HUES64 (cell line): Measurements from ENCODE around the gene FBXW7.

Source experiments
- H3K27ac ChIP-seq: 2 replicates; pipeline ENCODE4 v1.7.0; 2013; ENCODE audit warnings: low read depth, low read length, inconsistent platforms
- H3K27me3 ChIP-seq: 2 replicates; pipeline ENCODE4 v1.6.1; 2013; ENCODE audit warnings: mild to moderate bottlenecking, low read length; ENCODE audit not compliant: insufficient read depth
- H3K36me3 ChIP-seq: 2 replicates; pipeline ENCODE4 v1.6.1; 2013; ENCODE audit warnings: mild to moderate bottlenecking, low read length; ENCODE audit not compliant: insufficient read depth
- H3K4me1 ChIP-seq: 2 replicates; pipeline ENCODE4 v1.6.1; 2013; ENCODE audit warnings: mild to moderate bottlenecking, low read length, moderate library complexity; ENCODE audit not compliant: insufficient read depth
- H3K4me3 ChIP-seq: 2 replicates; pipeline ENCODE4 v1.5.1; 2013; ENCODE audit warnings: mild to moderate bottlenecking, low read length, moderate library complexity
- H3K9ac ChIP-seq: 2 replicates; pipeline ENCODE4 v1.6.1; 2013; ENCODE audit warnings: mild to moderate bottlenecking, low read depth, low read length
- H3K9me3 ChIP-seq: 2 replicates; pipeline ENCODE4 v1.6.1; 2013; ENCODE audit warnings: low read depth, low read length; ENCODE audit not compliant: insufficient read depth
- WGBS: fragments of 150-250, 120-280 bp; methylation state at CpG from one replicate; pipeline ENCODE4 v1.1.7; 2013; ENCODE audit warnings: missing lambda C conversion rate; 5-methylcytosine and 5-hydroxymethylcytosine counted together

The FBXW7 gene

GRCh38 chr4:152394791-152395190, 141.1 kb downstream of the FBXW7 start:
- no peak overlapping the region for H3K9ac ChIP-seq
- H3K36me3 ChIP-seq: no peaks in the 10 kb centered on the region
- no peak overlapping the region for H3K4me3 ChIP-seq
- H3K27me3 ChIP-seq: no peaks in the 10 kb centered on the region
- 93% methylated on average over 4 of the region's 4 CpGs for WGBS
- H3K4me1 ChIP-seq: no peaks in the 10 kb centered on the region
- H3K27ac ChIP-seq: no peak overlapping the region
- H3K9me3 ChIP-seq: no peaks in the 10 kb centered on the region

GRCh38 chr4:152392079-152392478, 143.8 kb downstream of the FBXW7 start:
- WGBS: 93% methylated on average over 3 of the region's 3 CpGs

GRCh38 chr4:152390216-152390615, 145.7 kb downstream of the FBXW7 start:
- no peaks in the 10 kb centered on the region for H3K36me3 ChIP-seq
- H3K4me1 ChIP-seq: no peaks in the 10 kb centered on the region; the same call in 1 of the 2 replicates
- H3K9me3 ChIP-seq: no peaks in the 10 kb centered on the region
- no peak overlapping the region for H3K9ac ChIP-seq
- WGBS: 100% methylated on average over 1 of the region's 1 CpG
- H3K27me3 ChIP-seq: no peaks in the 10 kb centered on the region
- H3K27ac ChIP-seq: no peak overlapping the region
- no peak overlapping the region for H3K4me3 ChIP-seq

More at GRCh38 chr4:152392079-152392478, 143.8 kb downstream of the FBXW7 start:
- no peak overlapping the region for H3K4me3 ChIP-seq
- no peak overlapping the region for H3K9ac ChIP-seq
- no peaks in the 10 kb centered on the region for H3K9me3 ChIP-seq
- no peaks in the 10 kb centered on the region for H3K27me3 ChIP-seq
- no peak overlapping the region for H3K27ac ChIP-seq
- H3K4me1 ChIP-seq: no peaks in the 10 kb centered on the region
- no peaks in the 10 kb centered on the region for H3K36me3 ChIP-seq

- H3K4me1 ChIP-seq: no peaks in the 10 kb centered on the region; the same call in 1 of the 2 replicates
- no peak overlapping the region for H3K9ac ChIP-seq
- no peak overlapping the region for H3K27ac ChIP-seq
- H3K36me3 ChIP-seq: no peaks in the 10 kb centered on the region
- no peaks in the 10 kb centered on the region for H3K27me3 ChIP-seq
- WGBS: 97% methylated on average over 2 of the region's 2 CpGs
- H3K4me3 ChIP-seq: no peak overlapping the region
- no peaks in the 10 kb centered on the region for H3K9me3 ChIP-seq
Measured at GRCh38 chr4:152389359-152389758, 146.5 kb downstream of the FBXW7 start.

- no CpG with 5 or more reads among the region's 1 CpG for WGBS
- H3K27me3 ChIP-seq: no peaks in the 10 kb centered on the region
- H3K27ac ChIP-seq: no peak overlapping the region
- H3K36me3 ChIP-seq: no peaks in the 10 kb centered on the region
- H3K9ac ChIP-seq: no peak overlapping the region
- peaks cover 12% of the 10 kb centered on the region for H3K4me1 ChIP-seq
- no peak overlapping the region for H3K4me3 ChIP-seq
- no peaks in the 10 kb centered on the region for H3K9me3 ChIP-seq
Measured at GRCh38 chr4:152385551-152385950, 150.3 kb downstream of the FBXW7 start.

GRCh38 chr4:152382057-152382785, 153.7 kb downstream of the FBXW7 start:
- 82% methylated on average over 4 of the region's 4 CpGs for WGBS

GRCh38 chr4:152380919-152381318, 155.0 kb downstream of the FBXW7 start:
- Histone ChIP-seq H3K27ac (no peak overlapping the region), H3K27me3 (no peaks in the 10 kb centered on the region), H3K4me1 (peaks cover 12% of the 10 kb centered on the region), H3K36me3 (no peaks in the 10 kb centered on the region), H3K9ac (no peak overlapping the region), H3K9me3 (no peaks in the 10 kb centered on the region), H3K4me3 (no peak overlapping the region)
- WGBS: no CpG with 5 or more reads among the region's 2 CpGs

More at GRCh38 chr4:152382057-152382785, 153.7 kb downstream of the FBXW7 start:
- no peaks in the 10 kb centered on the region for H3K27me3 ChIP-seq
- H3K36me3 ChIP-seq: no peaks in the 10 kb centered on the region
- no peaks in the 10 kb centered on the region for H3K9me3 ChIP-seq
- no peak overlapping the region for H3K27ac ChIP-seq
- H3K4me3 ChIP-seq: no peak overlapping the region
- H3K4me1 ChIP-seq: peaks cover 12% of the 10 kb centered on the region
- no peak overlapping the region for H3K9ac ChIP-seq

- Histone ChIP-seq H3K27ac (no peak overlapping the region), H3K4me3 (no peak overlapping the region), H3K4me1 (peaks cover 12% of the 10 kb centered on the region), H3K27me3 (no peaks in the 10 kb centered on the region), H3K9ac (no peak overlapping the region), H3K9me3 (no peaks in the 10 kb centered on the region), H3K36me3 (no peaks in the 10 kb centered on the region)
- WGBS: no CpG with 5 or more reads among the region's 3 CpGs
Measured at GRCh38 chr4:152380185-152380584, 155.7 kb downstream of the FBXW7 start.

- no peak overlapping the region for H3K27ac ChIP-seq
- 91% methylated on average over 3 of the region's 3 CpGs for WGBS
- no peak overlapping the region for H3K9ac ChIP-seq
- no peaks in the 10 kb centered on the region for H3K27me3 ChIP-seq
- H3K4me1 ChIP-seq: no peaks in the 10 kb centered on the region
- no peaks in the 10 kb centered on the region for H3K36me3 ChIP-seq
- no peaks in the 10 kb centered on the region for H3K9me3 ChIP-seq
- H3K4me3 ChIP-seq: no peak overlapping the region
Measured at GRCh38 chr4:152374606-152375285, 161.1 kb downstream of the FBXW7 start.

GRCh38 chr4:152374153-152374552, 161.7 kb downstream of the FBXW7 start:
- no peak overlapping the region for H3K9ac ChIP-seq
- WGBS: 100% methylated on average over 1 of the region's 1 CpG
- no peaks in the 10 kb centered on the region for H3K27me3 ChIP-seq
- no peak overlapping the region for H3K4me3 ChIP-seq
- no peaks in the 10 kb centered on the region for H3K4me1 ChIP-seq
- no peaks in the 10 kb centered on the region for H3K36me3 ChIP-seq
- H3K27ac ChIP-seq: no peak overlapping the region
- H3K9me3 ChIP-seq: no peaks in the 10 kb centered on the region

- no peak overlapping the region for H3K9ac ChIP-seq
- no peaks in the 10 kb centered on the region for H3K27me3 ChIP-seq
- H3K36me3 ChIP-seq: no peaks in the 10 kb centered on the region
- H3K27ac ChIP-seq: no peak overlapping the region
- no peaks in the 10 kb centered on the region for H3K4me1 ChIP-seq
- H3K9me3 ChIP-seq: no peaks in the 10 kb centered on the region
- H3K4me3 ChIP-seq: no peak overlapping the region
Measured at GRCh38 chr4:152372444-152372843, 163.4 kb downstream of the FBXW7 start.
